ENCODE results near the gene TJAP1. TPM values are rescaled to one million over a fixed set of nuclear protein-coding genes. Genes with fewer than 3 reads are reported as not detected.

Gene TJAP1, protein sequence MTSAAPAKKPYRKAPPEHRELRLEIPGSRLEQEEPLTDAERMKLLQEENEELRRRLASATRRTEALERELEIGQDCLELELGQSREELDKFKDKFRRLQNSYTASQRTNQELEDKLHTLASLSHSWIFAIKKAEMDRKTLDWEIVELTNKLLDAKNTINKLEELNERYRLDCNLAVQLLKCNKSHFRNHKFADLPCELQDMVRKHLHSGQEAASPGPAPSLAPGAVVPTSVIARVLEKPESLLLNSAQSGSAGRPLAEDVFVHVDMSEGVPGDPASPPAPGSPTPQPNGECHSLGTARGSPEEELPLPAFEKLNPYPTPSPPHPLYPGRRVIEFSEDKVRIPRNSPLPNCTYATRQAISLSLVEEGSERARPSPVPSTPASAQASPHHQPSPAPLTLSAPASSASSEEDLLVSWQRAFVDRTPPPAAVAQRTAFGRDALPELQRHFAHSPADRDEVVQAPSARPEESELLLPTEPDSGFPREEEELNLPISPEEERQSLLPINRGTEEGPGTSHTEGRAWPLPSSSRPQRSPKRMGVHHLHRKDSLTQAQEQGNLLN
- polyA plus RNA-seq (2013, experiment 1 of 2; ENCODE audit: insufficient read length): 23.3 TPM
- 14.1 TPM for polyA plus RNA-seq (2013, experiment 2 of 2; ENCODE audit: insufficient read length)

- peak; percentile 82 for DNase-seq
Measured at GRCh38 chr6:43477235-43478007, at the start of gene TJAP1. TSS of gene TJAP1 (plus strand) at chr6:43477570. CDS start at chr6:43499002, 21,432 bp downstream.

GRCh38 chr6:43428112-43428570 lies 49.2 kb upstream of the TJAP1 start:
- DNase-seq: no peak

- DNase-seq: no peak
Measured at GRCh38 chr6:43428874-43429273, 48.5 kb upstream of the TJAP1 start.

- DNase-seq: no peak
Measured at GRCh38 chr6:43432009-43432945, 45.1 kb upstream of the TJAP1 start.

GRCh38 chr6:43433148-43433547 lies 44.2 kb upstream of the TJAP1 start:
- no peak for DNase-seq

DNA sequence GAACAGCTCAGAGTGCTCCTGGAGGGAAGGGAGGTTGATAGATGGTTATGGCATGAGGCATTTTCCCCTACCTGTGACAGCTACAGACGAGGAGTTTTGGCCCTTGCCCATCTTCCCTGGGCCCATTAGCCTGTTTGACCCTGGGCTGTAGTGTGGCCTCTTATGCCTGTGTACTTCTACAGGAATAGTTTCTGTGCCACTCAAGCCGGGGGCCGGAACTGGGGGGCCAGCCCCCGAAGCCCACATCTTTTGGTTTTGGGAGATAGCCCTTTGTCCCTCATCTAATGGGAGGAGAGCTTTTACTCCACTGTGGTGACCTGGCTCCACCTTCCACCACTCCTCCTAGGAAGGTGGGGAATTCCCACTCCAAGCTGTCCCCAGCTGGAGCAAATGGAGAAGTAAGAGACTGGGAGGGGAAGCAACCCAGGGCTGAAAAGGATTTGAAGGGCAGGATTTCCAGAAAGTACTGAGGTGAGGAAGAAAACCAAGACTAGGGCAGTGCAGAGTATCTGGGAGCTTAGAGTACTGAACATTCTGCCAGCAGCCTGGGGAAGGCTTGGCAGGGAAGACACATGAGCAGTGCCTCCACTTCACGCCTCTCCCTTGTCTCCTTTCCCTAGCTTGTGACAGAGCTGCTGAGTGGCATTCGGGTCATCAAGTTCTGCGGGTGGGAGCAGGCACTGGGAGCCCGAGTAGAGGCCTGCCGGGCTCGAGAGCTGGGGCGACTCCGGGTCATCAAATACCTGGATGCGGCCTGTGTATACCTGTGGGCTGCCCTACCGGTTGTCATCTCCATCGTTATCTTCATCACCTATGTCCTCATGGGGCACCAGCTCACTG lies 43.1 kb upstream of the TJAP1 start:
- DNase-seq: no peak

- no peak for DNase-seq
Measured at GRCh38 chr6:43434943-43435342, 42.4 kb upstream of the TJAP1 start.

GRCh38 chr6:43435682-43436437 lies 41.5 kb upstream of the TJAP1 start:
- DNase-seq: no peak

- DNase-seq: peak; percentile 69
Measured at GRCh38 chr6:43436577-43437282, 40.6 kb upstream of the TJAP1 start.

DNA sequence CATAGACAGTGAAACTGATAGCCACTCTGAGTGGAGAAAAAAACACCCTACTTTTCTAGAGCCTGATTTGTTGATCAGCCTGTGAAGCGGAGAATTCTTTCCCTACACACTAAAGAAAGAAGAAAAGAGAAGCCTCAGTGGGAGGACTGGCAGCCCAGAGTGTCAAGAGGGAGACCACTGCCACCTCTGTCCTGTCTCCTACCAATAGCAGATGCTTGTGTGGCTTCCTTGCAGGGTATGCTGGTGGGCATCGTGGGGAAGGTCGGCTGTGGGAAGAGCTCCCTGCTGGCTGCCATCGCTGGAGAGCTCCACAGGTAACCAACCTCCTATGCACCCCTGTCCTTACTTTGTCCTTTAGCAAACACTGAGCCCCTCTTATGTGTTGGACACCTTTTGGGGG lies 39.7 kb upstream of the TJAP1 start:
- no peak for DNase-seq

- no peak for DNase-seq
Measured at GRCh38 chr6:43442935-43443334, 34.4 kb upstream of the TJAP1 start.

- no peak for DNase-seq
Measured at GRCh38 chr6:43444036-43444435, 33.3 kb upstream of the TJAP1 start.

- DNase-seq: no peak
Measured at GRCh38 chr6:43444582-43444981, 32.8 kb upstream of the TJAP1 start.

GRCh38 chr6:43445576-43445975 lies 31.8 kb upstream of the TJAP1 start:
- DNase-seq: no peak

GRCh38 chr6:43447604-43448003 lies 29.8 kb upstream of the TJAP1 start:
- no peak for DNase-seq

GRCh38 chr6:43448916-43449315 lies 28.5 kb upstream of the TJAP1 start:
- DNase-seq: no peak

GRCh38 chr6:43450699-43451131 lies 26.7 kb upstream of the TJAP1 start:
- no peak for DNase-seq

DNA sequence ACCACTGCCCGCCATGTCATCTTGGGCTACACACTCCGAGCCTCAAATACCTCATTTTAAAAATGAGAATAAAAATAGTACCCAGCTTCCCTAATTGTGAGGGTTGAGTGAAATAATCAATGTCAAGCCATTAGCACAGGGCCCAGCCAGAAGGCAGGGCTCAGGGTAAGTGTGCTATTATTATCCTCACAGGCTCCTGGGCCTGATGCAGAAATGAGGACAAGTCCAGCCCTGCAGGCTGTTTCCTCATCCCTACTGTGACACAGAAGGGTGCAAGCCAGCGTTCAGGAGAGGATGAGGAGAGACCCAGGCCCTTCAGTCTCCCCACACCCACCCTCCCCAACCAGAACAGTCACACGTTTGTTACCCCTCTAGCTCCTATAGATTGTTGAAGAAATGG lies 26.0 kb upstream of the TJAP1 start:
- no peak for DNase-seq

DNA sequence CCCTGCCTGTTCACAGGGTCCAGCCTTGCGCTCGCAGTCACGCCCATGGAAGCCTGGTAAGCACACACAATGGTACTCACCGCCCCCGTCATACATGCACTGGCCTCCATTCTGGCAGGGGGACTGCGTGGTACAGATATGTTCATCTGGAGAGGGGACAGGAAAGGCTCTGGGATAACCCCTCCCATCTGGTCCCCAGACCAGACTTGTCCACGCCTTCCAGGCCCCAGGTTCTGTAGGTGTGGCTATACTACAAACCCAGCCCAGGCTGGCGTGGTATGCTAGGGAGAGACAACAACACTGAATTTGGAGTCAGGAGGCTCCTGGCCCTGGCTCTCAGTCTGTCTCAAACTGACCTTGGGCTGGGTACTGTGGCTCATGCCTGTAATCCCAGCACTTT lies 25.4 kb upstream of the TJAP1 start:
- no peak for DNase-seq

- no peak for DNase-seq
Measured at GRCh38 chr6:43452896-43453295, 24.5 kb upstream of the TJAP1 start.
